Sigmoid colon (tissue), 4 donors: ENCODE measurements around the gene ZNF839.

ENCODE experiments used
- CTCF ChIP-seq, 4 experiments: fragments of 450-650 bp in 3 of 4; fragments of 200-600 bp in 1 of 4; IDR thresholded peaks; one replicate each; pipeline ENCODE4 v1.5.1; 2016 to 2019; ENCODE audit warnings: antibody characterized with exemption in 4 of 4, mild to moderate bottlenecking in 3 of 4, moderate library complexity in 2 of 4
- EP300 ChIP-seq, 4 donors: sonication (generic); formaldehyde crosslinking; IDR thresholded peaks; one replicate each; pipeline ENCODE4 v1.6.1; 2017; ENCODE audit warnings: antibody characterized with exemption in 4 of 4
- POLR2A ChIP-seq, 2 donors: fragments of 450-650 bp; IDR thresholded peaks; one replicate each; pipeline ENCODE4 v1.6.1; 2016; ENCODE audit warnings: antibody characterized with exemption in 2 of 2, mild to moderate bottlenecking in 2 of 2, moderate library complexity in 2 of 2
- POLR2AphosphoS5 ChIP-seq, 4 donors: sonication (generic); formaldehyde crosslinking; IDR thresholded peaks; one replicate each; pipeline ENCODE4 v1.6.1; 2017; ENCODE audit warnings: antibody characterized with exemption in 4 of 4

- no peak for TF ChIP-seq CTCF (IDR thresholded peaks at IDR 0.05)
- TF ChIP-seq POLR2A (IDR thresholded peaks at IDR 0.05) = no peak
- TF ChIP-seq EP300 (IDR thresholded peaks at IDR 0.05) = no peak
- TF ChIP-seq POLR2AphosphoS5 (IDR thresholded peaks at IDR 0.05) = no peak
Observed at GRCh38 chr14:102277874-102278630, 41.5 kb upstream of the ZNF839 start.
